NB4 (cell line): ENCODE data around the gene OR5A2.
"Not testable (repeated sequence)": the region's sequence is repeated elsewhere in the genome, so short reads cannot be mapped to it uniquely, and the experiment has no call there.

Experiments
- MYC ChIP-seq: IDR thresholded peaks from 2 replicates; pipeline ENCODE4 v1.6.1; 2011; ENCODE audit warnings: low read depth, low read length
- POLR2A ChIP-seq: IDR thresholded peaks from 2 replicates; pipeline ENCODE4 v1.6.1; 2011; ENCODE audit warnings: mild to moderate bottlenecking; ENCODE audit not compliant: insufficient read length; ENCODE audit errors: extremely low read depth
- TF ChIP-seq, protein P1 (sequence below): IDR thresholded peaks from one replicate; pipeline ENCODE4 v1.5.1; 2012; ENCODE audit warnings: low read depth, low read length

DNA sequence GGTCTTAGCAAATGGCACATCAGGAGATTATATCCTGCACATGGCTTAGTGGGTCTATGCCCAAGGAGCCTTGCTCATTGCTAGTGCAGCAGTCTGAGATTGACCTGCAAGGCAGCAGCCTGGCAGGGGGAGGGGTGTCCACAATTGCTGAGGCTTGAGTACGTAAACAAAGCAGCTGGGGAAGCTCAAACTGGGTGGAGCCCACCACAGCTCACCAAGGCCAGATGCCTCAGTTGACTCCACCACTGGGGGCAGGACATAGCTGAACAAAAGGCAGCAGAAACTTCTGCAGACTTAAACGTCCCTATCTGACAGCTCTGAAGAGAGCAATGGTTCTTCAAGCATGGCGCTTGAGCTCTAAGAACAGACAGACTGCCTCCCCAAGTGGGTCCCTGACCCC is 53.9 kb downstream of the OR5A2 start:
- TF ChIP-seq, protein P1, sequence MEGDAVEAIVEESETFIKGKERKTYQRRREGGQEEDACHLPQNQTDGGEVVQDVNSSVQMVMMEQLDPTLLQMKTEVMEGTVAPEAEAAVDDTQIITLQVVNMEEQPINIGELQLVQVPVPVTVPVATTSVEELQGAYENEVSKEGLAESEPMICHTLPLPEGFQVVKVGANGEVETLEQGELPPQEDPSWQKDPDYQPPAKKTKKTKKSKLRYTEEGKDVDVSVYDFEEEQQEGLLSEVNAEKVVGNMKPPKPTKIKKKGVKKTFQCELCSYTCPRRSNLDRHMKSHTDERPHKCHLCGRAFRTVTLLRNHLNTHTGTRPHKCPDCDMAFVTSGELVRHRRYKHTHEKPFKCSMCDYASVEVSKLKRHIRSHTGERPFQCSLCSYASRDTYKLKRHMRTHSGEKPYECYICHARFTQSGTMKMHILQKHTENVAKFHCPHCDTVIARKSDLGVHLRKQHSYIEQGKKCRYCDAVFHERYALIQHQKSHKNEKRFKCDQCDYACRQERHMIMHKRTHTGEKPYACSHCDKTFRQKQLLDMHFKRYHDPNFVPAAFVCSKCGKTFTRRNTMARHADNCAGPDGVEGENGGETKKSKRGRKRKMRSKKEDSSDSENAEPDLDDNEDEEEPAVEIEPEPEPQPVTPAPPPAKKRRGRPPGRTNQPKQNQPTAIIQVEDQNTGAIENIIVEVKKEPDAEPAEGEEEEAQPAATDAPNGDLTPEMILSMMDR, result not testable (repeated sequence)
- TF ChIP-seq POLR2A, MYC: not testable (repeated sequence)
